SIG-M5 (cell line): Measurements from ENCODE around the gene VCX2.
"Not testable (repeated sequence)": the region's sequence is repeated elsewhere in the genome, so short reads cannot be mapped to it uniquely, and the experiment has no call there.

Source experiments
- DNase-seq: peaks from one replicate; lab custom pipeline; 2025; lab: John Stamatoyannopoulos, UW

The VCX2 gene

GRCh38 chrX:8171169-8171568 is at the start of gene VCX2:
TSS of gene VCX2 (minus strand) at chrX:8171267. CDS start at chrX:8170643, 624 bp downstream.
- DNase-seq: not testable (repeated sequence)

DNA sequence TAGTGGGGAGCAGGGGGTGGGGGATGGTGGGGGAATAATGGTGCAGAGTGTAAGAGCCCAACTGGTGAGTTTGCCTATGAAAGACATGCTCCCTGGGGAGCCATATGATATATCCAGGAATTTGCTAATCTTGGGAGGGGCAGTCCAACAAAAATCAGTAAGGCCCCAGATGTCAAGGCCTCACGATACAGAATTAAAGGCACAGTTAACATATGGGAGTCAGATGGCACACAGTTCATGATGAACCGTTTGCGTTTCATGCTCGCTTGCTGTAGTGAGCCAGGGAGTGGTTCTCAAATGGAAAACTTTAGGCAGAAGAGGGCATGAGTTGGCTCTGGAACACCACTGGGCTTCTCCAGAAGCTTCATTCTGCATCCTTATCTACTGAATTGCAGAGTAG is 33.9 kb upstream of the VCX2 start:
- no peak for DNase-seq

DNA sequence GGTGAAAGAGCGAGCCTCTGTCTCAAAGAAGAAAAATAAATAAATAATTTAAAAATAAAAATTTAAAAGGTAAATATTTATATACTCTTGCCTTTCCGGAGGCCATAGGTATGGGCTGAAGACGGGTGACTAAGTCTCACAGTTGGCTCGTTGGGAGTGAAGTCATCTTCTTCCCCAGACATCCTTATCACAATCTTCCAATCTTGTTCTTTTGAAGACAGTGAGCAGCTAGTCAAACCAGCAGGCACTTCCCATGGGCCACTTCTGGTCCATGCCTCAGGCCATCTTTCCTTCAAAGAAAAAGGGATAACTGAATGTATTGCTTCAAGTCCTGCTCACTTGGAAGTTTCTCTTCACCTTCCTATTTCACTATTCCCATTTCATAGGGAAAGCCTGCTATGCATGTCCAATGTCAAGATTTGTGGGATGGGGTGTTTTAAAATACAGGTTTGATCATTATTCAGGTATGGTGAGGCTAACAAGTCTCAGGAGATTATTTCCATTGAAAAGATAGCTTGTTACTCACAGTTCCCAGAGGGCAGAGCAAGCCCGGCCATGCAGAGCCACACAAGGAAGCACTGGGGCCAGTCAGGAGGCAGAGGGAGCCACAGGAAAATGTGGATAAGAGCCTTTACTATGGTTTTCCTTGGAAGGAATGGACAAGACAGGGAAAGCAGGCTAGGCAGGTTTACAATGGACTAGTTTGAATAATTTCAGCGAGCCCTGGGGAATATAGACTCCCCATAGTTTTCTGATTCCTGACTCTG is 33.3 kb upstream of the VCX2 start:
- no peak for DNase-seq

DNA sequence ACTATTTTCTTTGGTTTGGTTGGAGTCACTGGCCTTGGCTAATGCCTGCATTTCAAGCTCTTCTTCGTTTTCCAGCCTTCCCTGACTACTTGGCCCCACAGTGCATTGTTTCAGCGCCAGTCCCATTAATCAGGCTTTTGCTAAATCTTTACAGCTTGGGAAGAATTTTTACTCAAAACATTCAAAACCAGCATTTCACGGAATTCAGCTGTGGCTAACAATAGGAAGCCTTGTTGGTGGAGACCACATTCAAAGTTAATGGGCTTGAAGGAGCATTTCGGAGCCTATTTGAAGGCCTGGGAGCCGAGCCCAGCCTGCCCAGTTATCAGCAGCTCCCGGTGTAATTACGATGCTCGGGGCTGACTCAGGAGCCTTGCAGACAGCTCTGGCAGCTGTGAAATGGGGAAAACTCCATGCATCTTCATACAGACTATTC is 30.8 kb upstream of the VCX2 start:
- DNase-seq: no peak

DNA sequence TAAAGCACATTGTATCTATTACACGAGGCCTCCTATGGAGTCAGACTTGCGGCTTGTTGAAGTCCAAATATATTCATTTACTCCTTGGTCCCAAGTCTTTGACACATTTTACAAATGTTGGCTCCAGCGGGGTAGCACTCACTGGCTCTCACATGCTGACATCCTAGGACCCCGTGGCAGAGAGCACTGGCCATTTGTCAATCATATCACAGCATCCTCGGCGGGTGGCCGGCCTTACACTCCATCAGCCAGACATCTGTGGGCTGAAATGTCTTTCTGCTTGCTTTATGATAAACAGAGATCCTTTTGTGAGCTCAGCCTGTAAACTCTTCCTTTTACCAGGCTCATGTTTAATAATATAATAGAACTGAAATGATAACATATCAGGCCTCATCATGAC is 25.7 kb upstream of the VCX2 start:
- no peak for DNase-seq

GRCh38 chrX:8194216-8194615 is 23.1 kb upstream of the VCX2 start:
- no peak for DNase-seq

- DNase-seq: no peak
Measured at GRCh38 chrX:8192276-8192675, 21.2 kb upstream of the VCX2 start.

DNA sequence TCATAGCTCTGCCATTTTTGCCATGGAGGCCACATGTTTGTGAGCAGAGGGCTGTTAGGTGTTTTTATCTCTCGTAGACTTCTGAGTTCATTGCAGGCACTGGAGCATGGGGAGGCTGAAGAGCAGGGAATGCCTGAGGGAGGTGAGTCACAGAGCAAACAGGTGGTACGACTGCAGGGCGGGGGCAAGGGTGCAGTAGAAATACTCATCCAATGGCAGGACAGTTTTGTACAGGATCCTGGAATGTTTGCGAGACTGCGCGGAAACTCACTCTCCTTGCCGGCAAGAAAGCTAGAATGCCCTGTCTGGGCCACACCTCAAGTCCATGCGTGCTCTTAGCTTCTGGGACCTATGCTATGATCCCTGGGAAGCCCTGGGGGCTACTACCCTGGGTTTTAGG is 20.0 kb upstream of the VCX2 start:
- DNase-seq: no peak

- no peak for DNase-seq
Measured at GRCh38 chrX:8190341-8190830, 19.3 kb upstream of the VCX2 start.

GRCh38 chrX:8189096-8189830 is 18.2 kb upstream of the VCX2 start:
- DNase-seq: no peak

- no peak for DNase-seq
Measured at GRCh38 chrX:8183346-8183745, 12.3 kb upstream of the VCX2 start.

DNA sequence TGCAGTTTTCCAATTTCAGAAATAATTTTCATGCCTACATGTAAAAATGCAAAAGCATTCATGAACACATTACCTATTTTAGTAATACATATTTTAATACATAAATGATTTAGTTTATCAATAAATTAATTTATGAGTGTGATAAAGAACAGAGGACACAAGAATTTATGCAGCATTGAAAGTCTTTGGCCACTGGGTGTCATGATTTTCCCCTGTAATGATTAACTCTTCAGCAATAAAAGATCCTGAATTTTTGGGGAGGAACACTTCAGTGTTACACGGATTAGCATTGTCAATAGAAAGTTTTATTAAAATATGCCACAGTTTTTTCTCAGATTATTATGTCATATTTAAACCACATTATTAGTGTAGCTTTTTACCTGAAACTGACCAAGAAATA is 8.6 kb upstream of the VCX2 start:
- no peak for DNase-seq

GRCh38 chrX:8154011-8154410 is 17.1 kb downstream of the VCX2 start:
- not testable (repeated sequence) for DNase-seq

GRCh38 chrX:8147226-8147625 is 23.8 kb downstream of the VCX2 start:
- no peak for DNase-seq

DNA sequence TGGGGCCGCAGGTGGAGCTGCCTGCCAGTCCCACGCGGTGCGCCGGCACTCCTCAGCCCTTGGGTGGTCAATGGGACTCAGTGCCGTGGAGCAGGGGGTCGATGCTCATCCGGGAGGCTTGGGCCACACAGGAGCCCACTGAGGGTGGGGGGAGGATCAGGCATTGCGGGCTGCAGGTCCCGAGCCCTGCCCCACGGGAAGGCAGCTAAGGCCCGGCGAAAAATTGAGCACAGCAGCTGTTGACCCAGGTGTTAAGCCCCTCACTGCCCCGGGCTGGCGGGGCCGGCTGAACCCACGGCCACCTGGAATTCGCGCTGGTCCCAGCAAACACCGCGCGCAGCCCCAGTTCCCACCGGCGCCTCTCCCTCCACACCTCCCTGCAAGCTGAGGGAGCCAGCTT is 26.1 kb downstream of the VCX2 start:
- no peak for DNase-seq

GRCh38 chrX:8141896-8142295 is 29.2 kb downstream of the VCX2 start:
- no peak for DNase-seq

DNA sequence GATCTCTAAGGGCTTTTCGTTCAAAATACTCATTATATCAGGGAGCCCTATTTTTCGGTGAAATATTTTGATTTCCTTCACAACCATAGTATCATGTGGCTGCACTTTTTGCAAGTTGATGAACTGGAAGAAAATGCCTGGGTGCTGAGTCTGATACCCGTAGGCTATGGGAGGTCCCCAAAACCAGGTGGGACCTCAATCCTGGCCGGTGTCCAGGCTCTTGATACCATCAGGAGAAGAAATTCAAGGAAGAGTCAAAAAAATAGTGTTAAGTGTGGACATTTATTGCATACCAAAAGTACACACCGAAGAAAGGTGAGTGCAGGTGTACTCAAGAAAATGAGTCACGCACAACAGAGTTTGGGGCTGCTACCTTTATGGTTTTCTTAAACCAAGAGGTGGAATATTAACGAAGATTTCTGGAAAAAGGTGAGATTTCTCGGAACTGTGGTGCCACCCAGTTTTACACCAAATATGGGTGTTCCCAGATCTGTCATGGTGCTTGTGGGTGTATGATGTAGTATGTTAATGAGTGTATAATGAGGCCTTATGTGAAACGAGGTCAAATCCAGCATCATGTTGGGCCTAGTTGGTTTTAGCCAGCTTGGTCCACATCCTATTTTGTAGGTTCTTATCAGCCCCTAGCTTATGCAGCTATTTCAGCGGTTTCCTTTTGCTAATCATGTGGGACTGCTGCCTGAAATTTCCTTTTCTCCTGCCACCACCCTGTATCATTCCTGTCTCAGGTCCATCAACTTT is 29.9 kb downstream of the VCX2 start:
- no peak for DNase-seq

DNA sequence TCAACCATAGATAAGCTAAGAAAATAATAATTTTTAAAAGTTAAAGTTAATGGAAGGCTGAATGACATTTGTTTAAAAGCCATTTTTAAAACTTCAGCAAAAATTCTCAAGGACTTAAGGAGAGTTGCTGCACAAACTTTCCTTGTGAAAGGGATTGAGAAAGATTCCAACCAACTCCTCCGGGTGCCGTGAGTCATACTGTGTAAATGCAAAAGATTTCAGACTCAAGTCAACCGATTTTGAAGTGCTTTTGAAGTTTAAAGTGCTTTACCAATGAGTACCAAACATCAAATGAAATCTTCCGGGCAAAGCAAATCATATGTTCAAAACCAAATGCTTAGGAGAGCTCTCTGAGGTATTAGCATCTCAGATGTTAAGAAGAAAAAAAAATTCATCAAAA is 31.4 kb downstream of the VCX2 start:
- no peak for DNase-seq

GRCh38 chrX:8138252-8138651 is 32.8 kb downstream of the VCX2 start:
- DNase-seq: no peak

DNA sequence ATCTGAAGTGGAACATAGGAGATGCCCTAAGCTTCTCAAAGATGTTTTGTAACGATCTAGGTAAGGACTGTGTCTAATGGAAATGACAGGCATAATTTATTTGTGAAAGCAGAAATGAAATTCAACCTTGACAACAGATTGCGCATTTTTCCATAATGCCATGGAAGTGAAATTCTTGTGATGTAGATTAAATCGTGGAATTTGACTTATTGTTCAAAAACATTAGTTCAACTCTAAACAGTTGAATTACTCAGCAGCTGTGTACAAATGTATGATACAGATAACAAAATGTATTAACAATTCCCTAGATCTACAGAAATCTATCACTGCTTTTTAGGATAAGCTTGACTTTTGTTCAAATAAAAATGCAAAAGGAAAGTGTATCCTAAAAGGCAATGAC is 44.4 kb downstream of the VCX2 start:
- no peak for DNase-seq

DNA sequence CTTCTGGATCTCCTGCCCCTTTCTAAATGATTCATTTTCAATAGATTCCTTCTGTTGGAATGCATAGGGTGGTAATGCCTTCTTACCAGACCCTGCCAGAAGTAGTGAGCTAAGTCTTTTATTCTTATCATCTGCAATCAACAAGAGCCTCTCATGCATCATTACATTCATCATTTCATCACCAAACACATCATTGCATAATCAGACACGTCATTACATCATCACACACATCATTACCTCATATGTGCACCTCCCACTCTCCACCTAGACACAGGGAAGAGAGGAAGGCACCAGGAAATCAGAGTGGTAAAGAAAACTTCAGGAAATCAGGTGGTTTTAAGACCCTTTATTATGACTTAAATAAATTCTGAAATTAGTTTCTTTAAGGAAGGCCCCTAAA is 45.0 kb downstream of the VCX2 start:
- no peak for DNase-seq

DNA sequence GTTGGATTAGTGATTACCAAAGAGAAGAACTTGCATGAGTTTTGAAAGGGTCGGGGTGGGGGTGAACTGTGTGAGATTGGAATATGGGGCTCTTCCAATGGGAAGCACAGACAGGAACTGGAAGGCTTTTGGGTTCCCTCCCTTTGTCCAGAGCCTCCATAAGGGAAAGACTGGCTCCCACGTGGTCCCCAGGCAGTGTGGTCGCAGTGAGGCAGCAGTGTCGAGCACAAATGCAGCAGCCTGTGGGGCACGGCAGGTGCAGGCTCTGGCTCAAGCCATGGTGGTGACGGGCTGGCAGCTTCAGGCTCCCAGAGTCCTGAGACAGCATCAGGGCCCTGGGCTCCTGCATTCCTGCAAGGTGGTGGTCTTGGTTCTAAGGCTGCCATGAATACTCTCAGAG is 45.5 kb downstream of the VCX2 start:
- DNase-seq: no peak

GRCh38 chrX:8122538-8122937 is 48.5 kb downstream of the VCX2 start:
- DNase-seq: no peak
